ENCODE measurements around the gene LILRA6. TPM values are rescaled to one million over a fixed set of nuclear protein-coding genes. Genes with fewer than 3 reads are reported as not detected.
"Not testable (repeated sequence)": the region's sequence is repeated elsewhere in the genome, so short reads cannot be mapped to it uniquely, and the experiment has no call there.

LILRA6 gene
- total RNA-seq, 2 experiments from 2014 or later: not detected

DNA sequence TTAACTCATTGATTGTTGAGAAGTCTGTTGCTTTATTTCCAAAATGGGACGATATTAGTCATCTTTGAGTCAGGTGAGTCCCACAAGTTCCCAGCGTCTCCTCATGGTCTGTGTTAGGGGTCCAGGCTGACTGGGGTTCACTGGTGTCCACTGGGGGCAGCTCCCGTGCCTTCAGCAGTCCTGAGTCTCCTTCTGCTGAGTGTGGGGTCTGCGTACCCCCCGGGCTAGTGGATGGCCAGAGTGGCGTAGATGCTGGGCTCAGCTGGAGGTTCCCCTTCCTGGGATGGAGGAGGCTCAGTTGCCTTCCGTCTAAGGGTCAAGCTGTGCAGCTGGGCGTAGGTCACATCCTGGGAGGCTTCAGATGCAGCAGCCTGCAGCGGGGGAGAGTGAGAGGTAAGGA lies 25.7 kb downstream of the LILRA6 start:
- ChIA-PET POLR2A (no interaction called here), CTCF (ENCODE audit: unreplicated experiment) (no interaction called here)
- Histone ChIP-seq H3K36me3 (ENCODE audit: insufficient read depth, low read length) (peaks cover 23% of the 10 kb centered on the region), H3K9me2 (ENCODE audit: insufficient read depth, low read length) (no peaks in the 10 kb centered on the region), H3K4me3 (ENCODE audit: low read depth, low read length, poor library complexity, severe bottlenecking) (no peak overlapping the region), H3K79me2 (ENCODE audit: insufficient read depth, low read depth, low read length) (no peaks in the 10 kb centered on the region), H3K27ac (ENCODE audit: low read depth, low read length, poor library complexity, severe bottlenecking) (no peak overlapping the region), H3K9me3 (ENCODE audit: low read length) (no peaks in the 10 kb centered on the region), H3K4me1 (ENCODE audit: insufficient read depth, low read length, poor library complexity, severe bottlenecking) (no peaks in the 10 kb centered on the region), H4K20me1 (ENCODE audit: insufficient read depth, low read length) (no peaks in the 10 kb centered on the region), H2AFZ (ENCODE audit: low read length) (no peak overlapping the region), H3K4me2 (ENCODE audit: low read length) (no peak overlapping the region)
- BruUV-seq (replicated peaks): no TSS peak
- intact Hi-C loops (cut with micrococcal nuclease; ENCODE audit: unreplicated experiment): no loop called here
- TF ChIP-seq EZH2phosphoT487 (IDR thresholded peaks at IDR 0.05; ENCODE audit: borderline replicate concordance, low read depth, low read length): no peak
- TF ChIP-seq, protein P1, sequence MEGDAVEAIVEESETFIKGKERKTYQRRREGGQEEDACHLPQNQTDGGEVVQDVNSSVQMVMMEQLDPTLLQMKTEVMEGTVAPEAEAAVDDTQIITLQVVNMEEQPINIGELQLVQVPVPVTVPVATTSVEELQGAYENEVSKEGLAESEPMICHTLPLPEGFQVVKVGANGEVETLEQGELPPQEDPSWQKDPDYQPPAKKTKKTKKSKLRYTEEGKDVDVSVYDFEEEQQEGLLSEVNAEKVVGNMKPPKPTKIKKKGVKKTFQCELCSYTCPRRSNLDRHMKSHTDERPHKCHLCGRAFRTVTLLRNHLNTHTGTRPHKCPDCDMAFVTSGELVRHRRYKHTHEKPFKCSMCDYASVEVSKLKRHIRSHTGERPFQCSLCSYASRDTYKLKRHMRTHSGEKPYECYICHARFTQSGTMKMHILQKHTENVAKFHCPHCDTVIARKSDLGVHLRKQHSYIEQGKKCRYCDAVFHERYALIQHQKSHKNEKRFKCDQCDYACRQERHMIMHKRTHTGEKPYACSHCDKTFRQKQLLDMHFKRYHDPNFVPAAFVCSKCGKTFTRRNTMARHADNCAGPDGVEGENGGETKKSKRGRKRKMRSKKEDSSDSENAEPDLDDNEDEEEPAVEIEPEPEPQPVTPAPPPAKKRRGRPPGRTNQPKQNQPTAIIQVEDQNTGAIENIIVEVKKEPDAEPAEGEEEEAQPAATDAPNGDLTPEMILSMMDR (conservative IDR thresholded peaks at IDR 0.05; ENCODE audit: low read length): no peak
- no peak for DNase-seq (ENCODE audit: low spot score)

DNA sequence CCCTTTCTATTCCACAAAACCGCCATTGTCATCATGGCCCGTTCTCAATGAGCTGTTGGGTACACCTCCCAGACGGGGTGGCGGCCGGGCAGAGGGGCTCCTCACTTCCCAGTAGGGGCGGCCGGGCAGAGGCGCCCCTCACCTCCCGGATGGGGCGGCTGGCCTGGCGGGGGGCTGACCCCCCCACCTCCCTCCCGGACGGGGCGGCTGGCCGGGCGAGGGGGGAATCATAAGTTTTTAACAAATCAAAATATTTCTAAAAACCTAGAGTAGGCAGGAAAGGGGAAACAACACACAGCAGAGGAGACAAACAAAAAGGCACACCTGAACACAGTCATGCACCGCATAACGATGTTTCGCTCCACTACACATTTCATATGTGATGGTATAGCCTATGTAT lies 27.9 kb downstream of the LILRA6 start:
- BruUV-seq (replicated peaks); H3K79me2 ChIP-seq (ENCODE audit: insufficient read depth, low read depth, low read length); CTCF ChIA-PET (ENCODE audit: unreplicated experiment); DNase-seq (ENCODE audit: low spot score); POLR2A ChIA-PET; H3K4me1 ChIP-seq (ENCODE audit: insufficient read depth, low read length, poor library complexity, severe bottlenecking); H3K4me2 ChIP-seq (ENCODE audit: low read length); H2AFZ ChIP-seq (ENCODE audit: low read length); H3K9me3 ChIP-seq (ENCODE audit: low read length); H3K4me3 ChIP-seq (ENCODE audit: low read depth, low read length, poor library complexity, severe bottlenecking); H4K20me1 ChIP-seq (ENCODE audit: insufficient read depth, low read length); intact Hi-C loops (cut with micrococcal nuclease; ENCODE audit: unreplicated experiment); H3K27ac ChIP-seq (ENCODE audit: low read depth, low read length, poor library complexity, severe bottlenecking); H3K9me2 ChIP-seq (ENCODE audit: insufficient read depth, low read length): not testable (repeated sequence)
- peaks cover 36% of the 10 kb centered on the region for H3K36me3 ChIP-seq (ENCODE audit: insufficient read depth, low read length)

DNA sequence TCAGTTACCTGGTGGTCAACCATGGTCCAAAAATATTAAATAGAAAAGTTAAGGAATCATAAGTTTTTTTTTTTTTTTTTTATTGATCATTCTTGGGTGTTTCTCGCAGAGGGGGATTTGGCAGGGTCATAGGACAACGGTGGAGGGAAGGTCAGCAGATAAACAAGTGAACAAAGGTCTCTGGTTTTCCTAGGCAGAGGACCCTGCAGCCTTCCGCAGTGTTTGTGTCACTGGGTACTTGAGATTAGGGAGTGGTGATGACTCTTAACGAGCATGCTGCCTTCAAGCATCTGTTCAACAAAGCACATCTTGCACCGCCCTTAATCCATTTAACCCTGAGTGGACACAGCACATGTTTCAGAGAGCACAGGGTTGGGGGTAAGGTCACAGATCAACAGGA lies 28.4 kb downstream of the LILRA6 start:
- H3K79me2 ChIP-seq (ENCODE audit: insufficient read depth, low read depth, low read length); DNase-seq (ENCODE audit: low spot score); H3K4me3 ChIP-seq (ENCODE audit: low read depth, low read length, poor library complexity, severe bottlenecking); H3K4me1 ChIP-seq (ENCODE audit: insufficient read depth, low read length, poor library complexity, severe bottlenecking); H3K9me2 ChIP-seq (ENCODE audit: insufficient read depth, low read length); CTCF ChIA-PET (ENCODE audit: unreplicated experiment); BruUV-seq (replicated peaks); H4K20me1 ChIP-seq (ENCODE audit: insufficient read depth, low read length); H2AFZ ChIP-seq (ENCODE audit: low read length); intact Hi-C loops (cut with micrococcal nuclease; ENCODE audit: unreplicated experiment); H3K9me3 ChIP-seq (ENCODE audit: low read length); POLR2A ChIA-PET; H3K4me2 ChIP-seq (ENCODE audit: low read length); H3K27ac ChIP-seq (ENCODE audit: low read depth, low read length, poor library complexity, severe bottlenecking): not testable (repeated sequence)
- peaks cover 42% of the 10 kb centered on the region for H3K36me3 ChIP-seq (ENCODE audit: insufficient read depth, low read length)

DNA sequence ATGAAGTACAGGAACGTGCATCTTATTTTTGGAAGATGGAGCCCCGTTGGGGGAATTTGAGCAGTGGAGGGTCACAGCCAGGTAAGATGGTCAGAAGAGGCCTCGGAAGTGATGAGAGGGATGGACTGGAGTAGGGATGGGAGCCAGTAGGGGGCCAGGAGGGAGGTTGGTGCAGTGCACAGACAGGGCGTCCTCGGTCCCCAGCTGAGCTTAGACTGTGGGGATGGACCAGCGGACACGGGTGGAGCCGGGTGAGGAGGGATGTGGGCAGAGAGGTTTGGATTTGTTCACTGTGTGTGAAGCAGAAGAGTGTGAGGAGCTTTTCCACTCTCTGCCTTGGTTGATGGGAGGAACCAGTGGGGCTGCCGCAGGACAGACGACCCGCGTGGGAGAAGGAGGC lies 31.4 kb downstream of the LILRA6 start:
- no peak overlapping the region for H2AFZ ChIP-seq (ENCODE audit: low read length)
- H3K36me3 ChIP-seq (ENCODE audit: insufficient read depth, low read length): peaks cover 71% of the 10 kb centered on the region
- H3K9me3 ChIP-seq (ENCODE audit: low read length): no peaks in the 10 kb centered on the region
- no peak overlapping the region for H3K4me3 ChIP-seq (ENCODE audit: low read depth, low read length, poor library complexity, severe bottlenecking)
- peaks cover 7% of the 10 kb centered on the region; the same call in 1 of the 2 replicates for H3K79me2 ChIP-seq (ENCODE audit: insufficient read depth, low read depth, low read length)
- intact Hi-C loops (cut with micrococcal nuclease; ENCODE audit: unreplicated experiment): no loop called here
- BruUV-seq (replicated peaks): no TSS peak
- DNase-seq (ENCODE audit: low spot score): no peak
- ChIA-PET CTCF (ENCODE audit: unreplicated experiment) (no interaction called here), POLR2A (no interaction called here)
- no peak overlapping the region for H3K4me2 ChIP-seq (ENCODE audit: low read length)
- peaks cover 8% of the 10 kb centered on the region; the same call in 1 of the 2 replicates for H4K20me1 ChIP-seq (ENCODE audit: insufficient read depth, low read length)
- H3K9me2 ChIP-seq (ENCODE audit: insufficient read depth, low read length): no peaks in the 10 kb centered on the region
- no peak overlapping the region for H3K27ac ChIP-seq (ENCODE audit: low read depth, low read length, poor library complexity, severe bottlenecking)
- TF ChIP-seq, protein P1 (conservative IDR thresholded peaks at IDR 0.05; ENCODE audit: low read length): no peak
- no peak for TF ChIP-seq EZH2phosphoT487 (IDR thresholded peaks at IDR 0.05; ENCODE audit: borderline replicate concordance, low read depth, low read length)
- H3K4me1 ChIP-seq (ENCODE audit: insufficient read depth, low read length, poor library complexity, severe bottlenecking): peaks cover 17% of the 10 kb centered on the region
